NK-92 (cell line): ENCODE data around the gene AGAP5.
"Not testable (repeated sequence)": the region's sequence is repeated elsewhere in the genome, so short reads cannot be mapped to it uniquely, and the experiment has no call there.

Experiments
- DNase-seq: peaks from one replicate; lab custom pipeline; 2025; ENCODE audit not compliant: unreplicated experiment; lab: John Stamatoyannopoulos, UW

Gene AGAP5

DNA sequence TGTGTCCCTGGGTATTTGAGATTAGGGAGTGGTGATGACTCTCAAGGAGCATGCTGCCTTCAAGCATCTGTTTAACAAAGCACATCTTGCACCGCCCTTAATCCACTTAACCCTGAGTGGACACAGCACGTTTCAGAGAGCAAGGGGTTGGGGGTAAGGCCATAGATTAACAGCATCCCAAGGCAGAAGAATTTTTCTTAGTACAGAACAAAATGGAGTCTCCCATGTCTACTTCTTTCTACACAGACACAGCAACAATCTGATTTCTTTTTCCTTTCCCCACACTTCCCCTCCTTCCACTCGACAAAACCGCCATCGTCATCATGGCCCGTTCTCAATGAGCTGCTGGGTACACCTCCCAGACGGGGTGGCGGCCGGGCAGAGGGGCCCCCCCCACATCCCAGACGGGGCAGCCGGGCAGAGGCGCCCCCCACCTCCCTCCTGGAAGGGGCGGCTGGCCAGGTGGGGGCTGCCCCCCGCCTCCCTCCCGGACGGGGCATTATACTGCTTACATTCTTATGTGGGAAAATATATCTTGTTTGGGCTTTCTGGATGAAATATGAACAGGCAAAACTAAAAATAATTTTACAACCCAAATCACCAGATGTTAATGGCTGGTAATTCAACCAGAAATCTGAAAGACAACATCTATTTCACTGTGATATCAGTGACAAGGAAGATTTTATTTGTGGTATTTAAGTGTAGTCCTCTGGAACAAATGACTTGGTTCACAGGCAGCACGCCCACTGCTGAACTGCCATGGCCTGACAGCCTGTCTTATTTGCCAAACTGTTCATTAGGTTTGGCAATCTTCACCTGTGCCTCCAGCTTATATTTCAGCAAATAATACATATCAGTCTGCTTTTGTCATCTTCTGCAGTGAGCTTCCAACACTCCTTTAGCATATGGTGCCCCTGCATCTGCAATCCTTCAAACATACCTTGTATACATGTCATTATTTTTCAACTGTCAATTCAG, 17.6 kb upstream of the AGAP5 start:
- DNase-seq, result not testable (repeated sequence)

DNA sequence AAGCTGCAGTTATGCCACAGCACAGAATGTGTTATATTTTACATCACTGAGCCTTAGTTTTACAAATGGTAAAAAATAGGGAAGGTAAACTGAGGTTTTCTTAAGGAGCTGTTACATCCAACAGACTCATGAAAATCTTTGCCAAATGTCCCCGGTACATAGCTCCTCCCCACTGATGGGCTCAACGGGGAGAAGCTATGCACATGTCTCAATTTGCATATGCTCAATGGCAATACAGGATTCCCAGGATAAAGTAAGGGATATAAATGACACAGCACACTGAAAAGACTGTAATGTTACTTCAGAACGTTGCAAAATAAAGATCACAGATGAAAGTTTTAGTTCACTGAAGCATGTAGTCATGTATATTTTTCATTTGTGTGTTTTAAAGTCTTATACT, 16.6 kb upstream of the AGAP5 start:
- DNase-seq, result not testable (repeated sequence)

DNA sequence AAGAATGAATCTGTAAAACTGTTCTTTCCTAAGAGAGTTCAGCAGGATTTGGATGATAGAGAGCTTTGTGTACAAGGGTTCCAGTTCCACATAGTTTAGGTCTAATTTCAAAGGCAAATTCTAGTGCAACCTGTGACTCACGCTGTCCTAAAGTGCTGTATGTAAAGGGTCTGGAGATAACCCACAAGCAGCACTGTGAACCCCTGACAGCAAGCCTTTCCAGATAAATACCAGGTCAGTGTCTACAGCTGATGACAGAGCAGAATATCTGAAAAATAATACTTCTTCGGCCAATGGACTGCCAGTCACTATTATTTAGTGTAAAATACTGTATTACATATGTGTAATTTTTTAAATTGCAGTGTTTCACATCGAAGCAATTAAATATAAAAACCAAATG, 16.0 kb upstream of the AGAP5 start:
- DNase-seq, result not testable (repeated sequence)

DNA sequence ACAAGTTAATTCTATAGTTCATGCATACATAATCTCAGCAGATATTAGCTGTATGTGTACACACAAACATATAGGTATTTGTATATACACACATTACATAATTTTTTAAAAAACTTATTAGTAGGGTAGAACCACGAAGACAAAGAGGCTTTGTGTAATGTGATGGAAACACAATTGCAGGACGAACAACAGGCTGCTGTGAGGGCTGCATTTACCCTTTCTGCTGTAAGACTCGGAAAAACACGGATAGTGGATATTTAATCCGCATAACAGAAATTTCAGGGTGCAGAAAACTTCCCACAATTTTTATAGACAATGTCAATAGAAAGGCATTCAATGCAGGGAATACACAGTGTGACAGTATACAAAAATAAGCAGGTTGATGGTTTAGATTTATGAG, 13.8 kb upstream of the AGAP5 start:
- DNase-seq, result not testable (repeated sequence)

DNA sequence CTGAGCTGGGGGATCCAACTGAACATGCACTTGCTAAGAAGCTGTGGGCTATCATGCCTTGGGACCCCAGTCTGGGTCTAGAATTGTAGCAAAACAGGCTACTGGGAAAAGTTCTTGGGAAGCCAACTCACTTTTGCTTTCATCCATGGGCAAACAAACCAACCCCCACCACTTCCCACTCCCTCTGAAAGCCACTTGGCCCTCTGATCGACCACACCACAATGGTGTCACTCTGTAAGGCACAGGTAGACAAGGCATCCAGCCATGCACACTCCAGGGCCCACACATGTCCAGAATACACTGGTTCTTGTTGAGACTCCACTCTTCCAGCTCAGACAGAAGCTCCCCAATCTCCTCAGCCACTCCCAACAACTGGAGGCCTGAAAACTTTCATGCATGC, 10.2 kb upstream of the AGAP5 start:
- DNase-seq, result not testable (repeated sequence)

DNA sequence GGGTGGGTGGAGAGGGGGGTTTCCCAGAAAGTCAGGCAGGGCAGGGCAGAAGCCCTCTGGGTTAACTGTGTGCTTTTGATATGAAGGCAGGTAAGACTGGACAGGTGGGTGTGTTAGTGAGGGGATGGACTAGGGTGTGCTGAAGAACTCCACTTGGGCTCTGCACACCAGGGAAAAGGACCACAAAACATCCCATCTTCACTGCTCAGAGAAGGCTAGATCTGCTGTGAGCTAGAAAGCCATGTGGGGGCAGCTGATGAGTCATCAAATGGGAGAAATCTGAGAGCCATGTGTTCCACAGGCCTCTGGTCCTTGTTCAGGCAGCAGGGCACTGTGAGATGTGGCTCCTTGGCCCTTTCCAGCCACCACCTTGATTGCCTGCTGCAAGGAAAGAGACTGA, 9.7 kb upstream of the AGAP5 start:
- not testable (repeated sequence) for DNase-seq

DNA sequence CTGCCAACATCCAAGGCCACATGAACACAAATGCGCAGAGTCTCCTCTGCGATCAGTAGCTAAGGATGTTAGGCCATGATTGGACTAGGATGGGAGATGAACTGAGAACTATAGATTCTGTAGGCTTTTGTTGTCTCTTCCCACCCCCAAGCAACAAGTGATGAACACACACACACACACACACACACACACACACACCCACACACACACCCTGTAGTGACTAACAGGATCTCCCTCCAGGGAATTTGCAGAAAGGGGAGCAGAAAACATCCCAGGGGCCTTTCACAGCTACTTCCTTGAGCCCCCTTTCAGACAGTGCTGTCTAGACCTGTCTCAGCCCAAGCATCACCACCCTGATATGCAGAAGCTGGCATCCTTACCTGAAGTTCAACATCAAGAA, 8.6 kb upstream of the AGAP5 start:
- not testable (repeated sequence) for DNase-seq

DNA sequence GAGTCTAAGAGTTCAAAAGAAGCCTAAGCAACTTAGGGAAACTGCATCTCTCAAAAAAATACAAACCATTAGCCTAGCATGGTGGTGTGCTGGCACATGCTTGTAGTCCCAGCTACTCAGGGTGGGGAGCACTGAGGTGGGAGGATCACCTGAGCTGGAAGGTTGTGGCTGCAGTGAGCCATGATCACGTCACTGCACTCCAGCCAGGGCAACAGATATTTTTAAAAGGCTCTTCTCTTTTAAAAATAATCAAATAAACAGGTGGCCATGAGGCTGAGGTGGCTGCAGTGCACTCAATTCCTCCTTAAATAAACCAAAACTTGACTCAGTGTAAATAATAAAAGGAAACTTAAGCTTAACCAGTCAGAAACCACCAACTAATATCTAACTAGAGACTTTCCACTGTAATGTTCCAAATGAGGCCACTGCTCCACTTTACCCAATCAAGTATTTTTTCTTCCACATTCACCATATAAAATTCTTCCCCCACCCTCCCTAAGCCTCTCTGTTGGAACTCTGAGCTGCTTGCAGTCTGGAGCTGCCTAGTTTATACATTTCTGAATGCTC, 7.7 kb upstream of the AGAP5 start:
- not testable (repeated sequence) for DNase-seq

DNA sequence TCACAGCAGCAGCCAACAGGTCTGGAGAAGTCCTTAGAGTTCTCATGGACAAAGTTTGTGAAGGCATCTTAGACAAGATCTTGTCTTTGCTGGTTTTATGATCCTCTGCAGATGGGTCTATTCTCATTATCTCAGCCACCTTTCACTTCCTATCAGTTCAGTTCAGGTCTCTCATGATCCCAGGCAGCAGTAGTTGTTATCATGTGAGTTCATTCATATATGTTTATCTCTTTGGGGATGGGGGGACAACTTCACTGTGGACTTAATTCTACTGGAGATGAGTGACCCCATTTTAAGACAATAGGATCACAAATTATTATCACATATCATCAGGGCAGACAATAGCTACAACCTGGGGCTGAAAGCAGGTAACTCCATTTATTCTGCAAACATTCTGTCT, 6.0 kb upstream of the AGAP5 start:
- not testable (repeated sequence) for DNase-seq

DNA sequence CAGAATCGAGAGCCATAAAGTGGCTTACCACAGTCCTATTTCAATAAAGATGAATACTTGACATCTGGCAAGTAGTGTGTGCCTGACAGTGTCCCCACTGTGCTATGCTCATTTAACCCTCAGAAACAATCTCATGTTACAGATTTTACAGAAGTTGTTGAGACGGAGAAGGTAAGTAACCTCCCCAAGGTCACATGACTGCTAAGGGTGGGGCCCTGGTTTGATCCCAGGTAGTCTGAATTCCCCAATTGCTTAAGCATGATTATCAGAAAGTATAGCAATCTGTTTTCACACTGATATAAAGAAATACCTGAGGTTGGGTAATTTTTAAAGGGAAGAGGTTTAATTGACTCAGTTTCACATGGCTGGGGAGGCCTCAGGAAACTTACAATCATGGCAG, 910 bp upstream of the AGAP5 start:
- not testable (repeated sequence) for DNase-seq

DNA sequence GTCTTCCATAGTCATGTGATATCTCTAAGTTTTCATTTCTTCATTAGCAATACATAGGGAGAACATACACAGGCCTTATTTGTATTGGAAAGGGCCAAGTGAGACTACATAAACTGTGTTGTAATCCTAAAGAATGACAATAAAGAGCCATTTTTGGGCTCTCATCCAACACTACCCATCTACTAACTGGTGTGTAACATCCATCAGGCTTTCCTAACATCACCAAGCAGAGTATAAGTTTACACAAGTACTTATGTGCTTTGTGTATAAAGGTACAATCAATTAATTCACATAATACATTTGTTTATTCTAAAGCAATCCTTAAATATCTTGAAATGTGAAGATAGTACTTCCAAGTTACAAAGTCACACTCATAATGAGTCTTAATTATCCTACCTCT, 2.6 kb downstream of the AGAP5 start:
- not testable (repeated sequence) for DNase-seq

DNA sequence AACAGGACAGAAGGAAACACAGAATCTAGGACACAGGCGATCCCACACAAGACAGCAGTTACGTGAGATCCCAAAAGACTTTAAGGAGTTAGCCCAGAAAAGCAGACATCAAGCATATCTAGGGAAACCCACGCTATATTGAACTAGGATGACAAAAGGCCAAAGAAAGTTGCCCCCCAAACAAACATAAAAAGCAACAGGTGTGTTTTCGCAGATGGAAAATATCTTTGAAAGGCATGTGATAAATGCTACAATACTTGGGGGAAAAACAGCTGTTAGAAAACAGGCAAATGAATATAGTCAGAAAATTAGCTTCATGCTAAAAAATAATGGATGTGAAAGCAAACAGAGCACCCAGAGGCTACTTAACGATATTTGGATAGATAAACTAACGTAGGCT, 7.2 kb downstream of the AGAP5 start:
- not testable (repeated sequence) for DNase-seq

DNA sequence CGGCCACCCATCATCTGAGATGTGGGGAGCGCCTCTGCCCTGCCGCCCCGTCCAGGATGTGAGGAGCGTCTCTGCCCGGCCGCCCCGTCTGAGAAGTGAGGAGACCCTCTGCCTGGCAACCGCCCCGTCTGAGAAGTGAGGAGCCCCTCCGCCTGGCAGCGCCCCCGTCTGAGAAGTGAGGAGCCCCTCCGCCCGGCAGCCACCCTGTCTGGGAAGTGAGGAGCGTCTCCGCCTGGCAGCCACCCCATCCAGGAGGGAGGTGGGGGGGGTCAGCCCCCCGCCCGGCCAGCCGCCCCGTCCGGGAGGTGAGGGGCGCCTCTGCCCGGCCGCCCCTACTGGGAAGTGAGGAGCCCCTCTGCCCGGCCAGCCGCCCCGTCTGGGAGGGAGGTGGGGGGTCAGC, 8.3 kb downstream of the AGAP5 start:
- DNase-seq, result not testable (repeated sequence)

DNA sequence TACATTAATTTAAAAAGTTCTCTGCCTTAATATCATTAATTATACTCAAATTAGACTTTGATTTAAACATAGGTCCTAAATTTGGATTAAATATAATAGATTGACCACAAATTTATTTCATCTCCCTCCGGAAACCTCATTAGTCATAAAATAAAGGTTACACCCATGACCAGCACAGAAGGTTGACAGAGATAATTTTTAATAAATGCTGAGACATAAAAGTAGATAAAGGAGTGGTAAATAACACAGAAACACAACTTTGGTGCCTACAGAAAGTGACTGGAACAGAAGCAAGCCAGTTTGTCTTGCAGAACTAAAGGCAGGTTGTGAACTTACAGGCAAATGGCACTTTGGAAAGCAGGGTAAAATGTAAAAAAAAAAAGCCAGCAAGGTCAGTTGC, 10.3 kb downstream of the AGAP5 start:
- DNase-seq, result not testable (repeated sequence)

DNA sequence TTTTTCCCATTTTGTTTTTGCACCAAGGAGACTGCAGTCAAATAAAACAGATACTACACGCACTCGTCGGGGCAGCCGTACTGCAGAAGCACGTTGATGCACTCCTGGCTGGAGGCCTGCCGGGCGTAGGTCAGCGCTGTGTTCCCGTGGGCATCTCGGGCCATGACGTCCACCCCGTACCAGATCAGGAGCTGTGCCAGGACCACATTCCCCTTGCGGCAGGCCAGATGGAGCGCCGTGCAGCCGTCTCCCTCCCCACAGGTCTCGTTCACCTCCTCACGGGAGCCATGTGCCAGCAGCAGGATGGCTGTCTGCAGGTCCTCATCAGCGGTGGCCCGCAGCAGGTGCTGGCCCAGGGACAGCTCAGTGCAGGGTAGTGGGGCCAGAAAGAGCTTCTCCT, 23.4 kb downstream of the AGAP5 start:
- DNase-seq, result not testable (repeated sequence)

DNA sequence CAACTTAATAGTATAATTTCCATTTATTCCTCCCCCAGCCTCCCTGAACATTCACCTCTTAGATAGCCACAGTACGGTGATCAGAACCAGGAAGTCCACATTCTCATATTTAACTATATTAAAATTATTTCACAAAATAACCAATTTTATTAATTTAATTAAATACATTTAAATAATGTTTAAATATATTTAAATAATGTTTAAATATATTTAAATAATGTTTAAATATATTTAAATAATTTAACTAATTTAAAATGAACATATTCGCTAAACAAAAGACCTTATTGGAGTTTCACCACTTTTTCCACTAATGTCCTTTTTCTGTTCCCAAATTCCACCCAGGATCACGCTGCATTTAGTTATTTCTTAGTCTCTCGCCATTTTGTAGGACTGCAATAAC, 29.5 kb downstream of the AGAP5 start:
- DNase-seq, result not testable (repeated sequence)

DNA sequence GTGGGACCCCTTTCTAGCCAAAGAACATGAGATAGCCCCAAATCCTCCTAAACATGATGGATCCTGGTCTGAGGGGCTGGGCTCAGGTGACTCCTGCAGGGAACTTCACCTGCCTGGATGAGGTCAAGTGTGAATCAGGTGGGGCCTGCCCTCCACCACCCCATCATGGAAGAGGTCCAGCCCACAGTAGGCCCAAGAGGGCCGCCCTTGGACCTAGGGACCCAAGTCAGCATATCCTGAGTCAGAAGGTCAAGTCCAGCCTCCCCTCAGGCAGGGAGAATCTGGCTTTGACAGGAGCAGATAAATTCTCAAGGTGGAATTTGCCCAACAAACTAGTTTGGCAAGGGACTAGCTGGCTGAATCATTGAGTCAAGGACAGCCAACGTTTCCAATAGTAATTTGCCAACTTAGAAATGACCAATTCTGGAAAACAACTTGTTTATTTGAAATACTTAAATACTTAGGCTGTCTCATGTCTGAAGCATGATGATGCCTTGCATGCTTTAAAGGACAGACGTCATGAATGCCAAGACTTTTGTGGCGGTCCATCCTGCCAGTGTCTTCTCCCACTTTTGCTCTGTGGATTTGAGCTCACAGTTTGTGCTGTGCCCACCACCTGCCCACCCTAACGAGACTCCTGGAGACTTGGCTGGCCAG, 31.6 kb downstream of the AGAP5 start:
- not testable (repeated sequence) for DNase-seq

DNA sequence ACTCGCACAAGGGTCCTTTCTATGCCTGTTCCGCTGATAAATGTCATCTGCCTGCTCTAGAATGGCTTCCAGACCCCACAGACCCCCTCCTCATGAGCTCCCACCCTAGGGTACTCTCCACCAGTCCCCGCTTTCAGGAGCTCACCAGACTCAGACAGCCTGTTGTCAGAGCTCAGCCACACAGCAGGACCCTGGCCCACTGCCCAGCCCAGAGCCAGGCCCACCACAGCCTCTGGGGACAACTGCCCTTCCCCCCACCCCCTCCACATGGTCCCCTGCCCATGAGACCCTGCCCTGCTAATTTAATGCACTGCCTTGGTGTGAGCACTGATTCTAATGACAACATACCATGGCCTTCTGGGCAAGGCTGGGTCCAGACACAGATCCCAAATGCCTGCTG, 32.3 kb downstream of the AGAP5 start:
- DNase-seq, result not testable (repeated sequence)

DNA sequence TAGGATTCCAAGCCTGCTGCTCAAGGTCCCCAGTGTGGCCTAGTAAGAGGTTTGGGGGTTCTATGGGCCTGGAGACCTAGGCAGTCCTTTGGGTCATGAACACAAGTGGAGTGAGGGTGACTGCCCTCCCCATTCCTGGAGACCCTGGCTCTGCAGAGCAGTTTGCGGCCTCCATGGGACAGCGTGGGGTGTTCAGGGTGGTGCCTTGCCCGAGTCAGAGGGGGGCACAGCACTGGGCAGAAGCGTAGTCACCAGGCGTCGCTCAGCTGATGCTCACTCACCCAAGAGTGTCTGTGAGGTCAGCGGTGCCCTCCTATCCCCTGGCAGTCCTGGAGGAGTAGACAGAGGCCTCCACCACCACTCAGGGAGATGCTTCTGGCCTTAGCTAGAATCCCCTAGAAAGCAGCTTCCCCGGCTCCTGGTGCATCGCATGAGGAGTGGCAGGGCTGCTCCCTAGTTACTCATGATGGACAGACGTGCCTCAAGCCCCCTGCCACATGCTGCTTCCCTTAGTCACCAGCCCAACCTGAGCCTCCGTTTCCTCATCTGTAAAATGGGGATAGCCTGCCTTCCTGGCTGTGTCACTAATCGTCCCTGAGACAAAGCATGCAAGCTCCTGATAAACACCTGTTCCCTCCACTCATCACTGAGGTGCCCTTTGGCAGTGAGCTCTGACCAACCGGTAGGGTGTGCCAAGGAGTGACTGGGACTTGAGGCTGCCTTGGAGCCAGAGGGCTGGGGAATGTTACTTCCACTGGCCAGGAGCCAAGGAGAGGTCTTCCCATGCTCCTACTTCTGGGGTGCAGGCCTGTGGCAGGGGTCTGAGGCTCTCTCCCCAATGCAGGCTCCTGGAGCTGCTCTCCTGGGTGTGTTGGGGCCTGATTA, 33.5 kb downstream of the AGAP5 start:
- not testable (repeated sequence) for DNase-seq

DNA sequence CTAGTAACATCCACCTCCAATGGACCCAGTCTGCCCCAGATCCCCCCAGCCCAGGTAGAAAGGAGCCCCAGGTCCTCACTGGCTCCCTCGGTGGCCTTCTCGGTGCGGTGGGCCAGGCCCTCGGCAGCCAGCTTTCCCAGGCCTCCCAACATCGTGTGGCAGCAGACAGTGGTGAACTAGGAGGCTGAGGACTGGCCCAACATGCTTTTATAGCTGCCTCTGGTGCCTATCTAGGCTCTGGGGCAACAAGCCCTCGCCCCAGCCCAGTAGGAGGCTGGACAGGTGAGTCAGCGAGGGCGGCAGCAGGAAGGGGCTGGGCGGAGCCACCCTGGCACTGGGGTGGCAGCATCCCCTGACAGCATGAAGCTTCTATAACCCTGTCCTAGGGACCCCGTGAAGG, 34.3 kb downstream of the AGAP5 start:
- DNase-seq, result not testable (repeated sequence)

DNA sequence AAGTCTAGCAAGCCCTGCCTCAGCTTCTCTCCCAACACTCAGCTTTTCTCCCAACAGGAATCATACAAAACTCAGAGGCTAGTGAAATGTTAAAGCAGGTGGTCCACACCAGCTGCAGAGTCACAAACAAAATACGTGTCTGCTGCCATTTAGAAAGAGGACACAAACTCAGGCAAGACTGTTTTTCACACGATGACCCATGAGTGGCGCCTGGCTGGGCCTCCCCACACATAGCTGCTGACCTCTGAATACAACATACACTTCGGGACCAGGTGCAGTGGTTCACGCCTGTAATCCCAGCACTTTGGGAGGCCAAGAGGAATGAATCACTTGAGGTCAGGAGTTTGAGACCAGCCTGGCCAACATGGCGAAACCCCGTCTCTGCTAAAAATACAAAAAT, 35.2 kb downstream of the AGAP5 start:
- DNase-seq, result not testable (repeated sequence)
